Brain microvascular endothelial cell (primary cell): ENCODE results near the gene SEMA3F.

Source experiments
- DNase-seq: peaks from one replicate; pipeline ENCODE4 v3.0.0-alpha.2; 2020
- H3K27ac ChIP-seq: fragments of 250-450 bp; sonication (Bioruptor Pico); 2 replicates; pipeline ENCODE4 v1.5.1; 2020; ENCODE audit warnings: mild to moderate bottlenecking, moderate library complexity
- H3K27me3 ChIP-seq: fragments of 250-450 bp; sonication (Bioruptor Pico); replicated peaks from 2 replicates; pipeline ENCODE4 v1.5.1; 2020; ENCODE audit warnings: mild to moderate bottlenecking
- H3K36me3 ChIP-seq: fragments of 250-450 bp; sonication (Bioruptor Pico); replicated peaks from 2 replicates; pipeline ENCODE4 v1.5.1; 2020; ENCODE audit warnings: mild to moderate bottlenecking
- H3K4me3 ChIP-seq: 2 replicates; pipeline ENCODE4 v1.5.1; 2011; ENCODE audit warnings: low read depth, mild to moderate bottlenecking, control low read depth, low read length, moderate library complexity
- in situ Hi-C: cut with HindIII; loops from 2 replicates; pipeline ENCODE4 v1.10.0; 2017; ENCODE audit warnings: low sequenced_read_pairs, low pct_ligation_motif_present
- TF ChIP-seq, protein P1 (sequence below): IDR thresholded peaks from 2 replicates; pipeline ENCODE4 v1.5.1; 2011; ENCODE audit warnings: low read depth, mild to moderate bottlenecking, moderate library complexity, low read length, control low read depth, inconsistent platforms; ENCODE audit errors: missing control alignments

The SEMA3F gene

DNA sequence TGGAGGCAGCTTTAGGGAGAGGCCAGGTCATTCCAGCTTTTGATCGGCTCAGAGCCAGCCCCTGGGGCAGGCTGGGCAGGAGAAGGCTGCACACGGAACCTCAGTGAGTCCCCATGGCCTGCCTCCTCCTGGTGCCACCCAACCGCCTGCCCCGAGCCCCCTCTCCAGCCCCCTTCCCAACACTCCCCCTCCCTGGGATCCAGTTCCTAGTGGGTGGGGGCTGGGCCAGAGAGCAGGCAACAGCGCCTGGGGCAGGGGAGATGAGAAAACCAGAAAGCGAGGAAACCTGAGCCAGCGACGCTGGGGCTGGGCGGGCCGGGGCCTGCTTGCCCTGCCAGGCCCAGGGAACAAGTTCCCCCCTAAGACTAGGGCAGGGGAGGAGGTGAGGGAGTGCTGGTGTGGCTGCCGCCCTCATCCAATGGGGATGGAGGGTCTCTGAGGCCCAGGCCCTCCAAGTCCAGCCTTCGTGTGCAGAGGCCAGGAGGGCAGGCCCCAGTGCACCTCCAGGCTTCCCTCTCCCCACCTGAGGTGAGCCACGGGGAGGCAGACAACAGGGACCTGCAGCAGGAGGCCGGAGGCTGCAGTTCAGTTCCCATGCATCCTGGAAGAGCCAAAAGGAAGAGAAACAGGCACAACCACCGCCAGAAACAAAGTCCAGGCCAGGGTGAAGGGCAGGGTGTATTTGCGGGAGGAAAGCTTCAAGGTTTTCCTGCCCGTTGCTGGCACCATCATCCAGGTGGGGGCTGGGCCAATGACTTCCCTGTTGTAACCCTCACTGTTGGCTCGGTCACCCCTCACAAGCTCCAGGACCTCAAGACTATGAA lies 4.0 kb upstream of the SEMA3F start:
- no peak overlapping the region for H3K27ac ChIP-seq
- TF ChIP-seq, protein P1, sequence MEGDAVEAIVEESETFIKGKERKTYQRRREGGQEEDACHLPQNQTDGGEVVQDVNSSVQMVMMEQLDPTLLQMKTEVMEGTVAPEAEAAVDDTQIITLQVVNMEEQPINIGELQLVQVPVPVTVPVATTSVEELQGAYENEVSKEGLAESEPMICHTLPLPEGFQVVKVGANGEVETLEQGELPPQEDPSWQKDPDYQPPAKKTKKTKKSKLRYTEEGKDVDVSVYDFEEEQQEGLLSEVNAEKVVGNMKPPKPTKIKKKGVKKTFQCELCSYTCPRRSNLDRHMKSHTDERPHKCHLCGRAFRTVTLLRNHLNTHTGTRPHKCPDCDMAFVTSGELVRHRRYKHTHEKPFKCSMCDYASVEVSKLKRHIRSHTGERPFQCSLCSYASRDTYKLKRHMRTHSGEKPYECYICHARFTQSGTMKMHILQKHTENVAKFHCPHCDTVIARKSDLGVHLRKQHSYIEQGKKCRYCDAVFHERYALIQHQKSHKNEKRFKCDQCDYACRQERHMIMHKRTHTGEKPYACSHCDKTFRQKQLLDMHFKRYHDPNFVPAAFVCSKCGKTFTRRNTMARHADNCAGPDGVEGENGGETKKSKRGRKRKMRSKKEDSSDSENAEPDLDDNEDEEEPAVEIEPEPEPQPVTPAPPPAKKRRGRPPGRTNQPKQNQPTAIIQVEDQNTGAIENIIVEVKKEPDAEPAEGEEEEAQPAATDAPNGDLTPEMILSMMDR = no peak
- H3K36me3 ChIP-seq = no peaks in the 10 kb centered on the region
- in situ Hi-C loops = no loop called here
- H3K27me3 ChIP-seq = peaks cover 8% of the 10 kb centered on the region
- no peak for DNase-seq
- H3K4me3 ChIP-seq = no peak overlapping the region

GRCh38 chr3:50151728-50152127 lies 3.4 kb upstream of the SEMA3F start:
- H3K27ac ChIP-seq = no peak overlapping the region

GRCh38 chr3:50153782-50154475 lies 1.2 kb upstream of the SEMA3F start:
- TF ChIP-seq, protein P1 = no peak
- peaks cover 8% of the 10 kb centered on the region for H3K27me3 ChIP-seq
- DNase-seq = no peak
- in situ Hi-C loops = no loop called here
- no peak overlapping the region for H3K27ac ChIP-seq
- H3K36me3 ChIP-seq = no peaks in the 10 kb centered on the region
- H3K4me3 ChIP-seq = no peak overlapping the region

More at GRCh38 chr3:50151728-50152127, 3.4 kb upstream of the SEMA3F start:
- TF ChIP-seq, protein P1 = no peak
- DNase-seq = no peak
- peaks cover 8% of the 10 kb centered on the region for H3K27me3 ChIP-seq
- no peak overlapping the region for H3K4me3 ChIP-seq
- in situ Hi-C loops = no loop called here
- no peaks in the 10 kb centered on the region for H3K36me3 ChIP-seq

DNA sequence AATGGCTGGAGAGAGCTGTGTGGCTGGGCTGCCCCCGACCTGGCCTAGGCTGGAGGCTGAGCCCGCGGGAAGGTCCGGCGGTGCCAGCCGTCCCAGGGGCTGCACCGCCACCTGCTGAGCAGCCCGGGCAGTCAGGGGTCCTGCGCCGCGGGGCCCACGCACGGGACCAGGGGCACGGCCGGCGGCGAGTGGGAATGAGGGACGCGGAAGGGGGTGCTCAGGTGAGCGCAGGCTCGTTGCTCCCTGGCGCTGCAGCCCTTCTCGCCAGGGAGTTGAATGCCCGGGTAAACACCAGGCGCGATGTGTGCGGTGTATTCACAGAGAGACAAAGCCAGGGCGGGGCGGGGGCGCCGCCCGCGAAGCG lies 666 bp upstream of the SEMA3F start:
- TF ChIP-seq, protein P1 = no peak
- Histone ChIP-seq H3K27me3 (peaks cover 8% of the 10 kb centered on the region), H3K4me3 (peak overlapping the region; percentile 20), H3K27ac (no peak overlapping the region), H3K36me3 (no peaks in the 10 kb centered on the region)
- DNase-seq = no peak
- in situ Hi-C loops = no loop called here

GRCh38 chr3:50155491-50155878 lies 361 bp downstream of the SEMA3F start:
- in situ Hi-C loops = no loop called here
- Histone ChIP-seq H3K4me3 (peak overlapping the region; percentile 39), H3K27ac (no peak overlapping the region), H3K36me3 (no peaks in the 10 kb centered on the region), H3K27me3 (peaks cover 8% of the 10 kb centered on the region)
- TF ChIP-seq, protein P1 = no peak
- no peak for DNase-seq
